Heart left ventricle (tissue), 13 donors: ENCODE data around the gene SUGP1.

Source experiments
- CTCF ChIP-seq, 12 donors: fragments of 200-600 bp; sonication (generic) in 4 of 12; IDR thresholded peaks; one replicate each; pipeline versions ENCODE4 v1.5.0 to v1.8.0; 2018 to 2022; ENCODE audit warnings: antibody characterized with exemption in 12 of 12, mild to moderate bottlenecking in 5 of 12
- POLR2A ChIP-seq, 2 donors: fragments of 450-650 bp; IDR thresholded peaks; one replicate each; pipeline ENCODE4 v1.6.1; 2017; ENCODE audit warnings: antibody characterized with exemption in 2 of 2, mild to moderate bottlenecking in 2 of 2, moderate library complexity in 2 of 2
- donor health status: ischemic (EF 13 %, LVEDD 7.1; RV severe dilation, severe dysfunction).
- donor health status: DM: no; HTN: yes; CAD: no.
- donor health status: DM: no; HTN: no; CAD: no.
- donor health status: ischemic (EF 25% LVEDD 6.9; RV normal size, moderate dysfunction).
- donor health status: ischemic (EF 25% LVEDD 5.7; RV mildly dilated, moderate dysfunction).
- donor health status: ischemic (EF 35%, LVEDD 5.7; RV mildly dilated, moderate dysfunction).
- donor health status: nonischemic (EF 11% LVEDD 7.7; RV severe dilation, severe dysfunction).
- donor health status: DM: yes; HTN: yes; CAD: no.
- donor health status: PGD.
- donor health status: ischemic (EF 29% LVEDD 5.4; RV normal size, mild dysfunction).
- donor health status: nonischemic (EF 23%, LVEDD 6.1; RV moderate dilation, normal function).

GRCh38 chr19:19327672-19328071 is 7.4 kb upstream of the SUGP1 start:
- TF ChIP-seq CTCF (IDR thresholded peaks at IDR 0.05) (no peak), POLR2A (IDR thresholded peaks at IDR 0.05) (no peak)
